ENCODE results near the gene NAV2. TPM values are rescaled to one million over a fixed set of nuclear protein-coding genes. Genes with fewer than 3 reads are reported as not detected.

Gene NAV2
- total and polyA plus RNA-seq, 12 donors: 6.9 to 34.7 (median 20.2) TPM

DNA sequence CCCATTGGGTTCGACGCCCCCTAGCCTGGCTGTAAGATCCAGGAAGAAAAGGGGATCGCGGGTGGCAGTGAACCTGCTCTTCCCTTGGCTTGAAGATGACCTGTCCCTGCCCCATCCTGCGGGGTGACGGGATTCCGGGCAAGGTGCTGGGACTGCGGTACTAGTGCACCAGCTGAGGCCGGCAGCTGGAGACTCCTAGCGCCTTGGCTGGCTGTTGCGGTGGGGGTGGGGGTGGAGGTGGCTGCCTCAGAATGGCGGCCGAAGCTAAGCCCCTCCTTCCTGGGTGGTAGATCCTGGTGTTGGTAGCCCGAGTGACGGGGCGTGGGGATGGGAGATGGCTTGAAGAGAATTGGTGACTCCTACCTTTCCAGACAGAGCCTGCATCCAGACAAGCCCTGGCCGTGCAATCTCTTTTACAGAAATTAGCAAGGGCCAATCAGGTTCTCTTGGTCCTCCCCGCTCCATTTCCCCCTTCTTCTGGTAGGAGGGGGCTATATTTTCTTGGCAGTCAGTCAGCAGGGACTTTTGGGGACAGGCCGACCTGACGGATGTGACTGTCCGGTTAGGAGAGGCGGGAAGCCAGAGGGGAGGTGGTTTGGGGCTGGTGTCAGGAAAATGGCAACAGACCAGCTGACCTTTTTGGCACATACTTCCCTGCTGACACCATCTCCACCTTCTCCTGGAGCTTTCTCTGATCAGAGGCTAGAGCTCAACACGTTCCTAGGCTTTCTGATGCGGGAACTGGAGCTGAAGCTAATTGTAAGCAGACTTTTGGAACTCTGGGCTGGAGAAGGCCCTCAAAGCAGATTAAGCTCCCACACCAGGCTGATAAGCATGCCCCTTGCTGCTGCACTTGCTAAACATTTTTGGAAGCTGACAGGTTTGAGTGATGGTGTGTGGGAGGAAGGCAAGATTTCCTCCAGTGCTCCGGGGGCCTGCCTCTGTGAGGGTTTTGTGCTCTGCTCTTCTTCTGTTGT lies 2.0 kb downstream of the NAV2 start:
- Histone ChIP-seq H3K27me3 (peaks cover 0 to 33% (median 0%) of the 10 kb centered on the region in 7 donors), H3K4me1 (peaks cover 7 to 80% (median 57%) of the 10 kb centered on the region in 9 donors), H3K36me3 (no peaks in the 10 kb centered on the region), H3K9me3 (no peaks in the 10 kb centered on the region), H3K27ac (peak overlapping the region; percentile 25 to 98 (median 93)), H3K4me3 (peak overlapping the region; percentile 50 to 83 (median 74))
- intact Hi-C loops (cut with DNase I): loop anchor here in 5 of 10 donors (1.0 to 10.0 kb wide), 6 partner anchors 24 to 150 kb away; no protein-coding TSS in a partner anchor
- TF ChIP-seq CTCF (IDR thresholded peaks at IDR 0.05): peak in 3 of 9 donors; percentile 4 to 18 (median 10)
- 3 to 5% methylated on average over 25 of the region's 25 CpGs for WGBS, 2 donors
- DNase-seq (peak; percentile 34 to 81), ATAC-seq (peak; percentile 4 to 64 (median 56))

GRCh38 chr11:19715373-19715772 lies 2.7 kb downstream of the NAV2 start:
- DNase-seq (no peak), ATAC-seq (no peak)
- Histone ChIP-seq H3K36me3 (no peaks in the 10 kb centered on the region), H3K27me3 (peaks cover 0 to 33% (median 0%) of the 10 kb centered on the region in 7 donors), H3K4me1 (peaks cover 7 to 84% (median 57%) of the 10 kb centered on the region in 9 donors), H3K4me3 (peak overlapping the region in 9 of 10 donors; percentile 50 to 83 (median 74)), H3K27ac (peak overlapping the region; percentile 25 to 98 (median 93)), H3K9me3 (no peaks in the 10 kb centered on the region)
- WGBS, 2 donors: 32 to 52% methylated on average over 6 of the region's 6 CpGs
- TF ChIP-seq CTCF (IDR thresholded peaks at IDR 0.05): no peak
- intact Hi-C loops (cut with DNase I): loop anchor here in 3 of 10 donors (2.0 to 10.0 kb wide), 3 partner anchors 23 to 141 kb away; no protein-coding TSS in a partner anchor

GRCh38 chr11:19718051-19718450 lies 5.4 kb downstream of the NAV2 start:
- DNase-seq (no peak), ATAC-seq (no peak)
- Histone ChIP-seq H3K9me3 (no peaks in the 10 kb centered on the region), H3K27ac (peak overlapping the region in 7 of 10 donors; percentile 9 to 92 (median 63)), H3K4me1 (peaks cover 7 to 86% (median 61%) of the 10 kb centered on the region in 9 donors), H3K36me3 (peaks cover 0 to 6% (median 0%) of the 10 kb centered on the region in 9 donors), H3K4me3 (no peak overlapping the region), H3K27me3 (peaks cover 0 to 31% (median 0%) of the 10 kb centered on the region in 7 donors)
- intact Hi-C loops (cut with DNase I): loop anchor here in 2 of 10 donors (5.0 to 10.0 kb wide), 2 partner anchors 141 to 143 kb away; no protein-coding TSS in a partner anchor
- 43 to 59% methylated on average over 1 of the region's 1 CpG for WGBS, 2 donors
- no peak for TF ChIP-seq CTCF (IDR thresholded peaks at IDR 0.05)

GRCh38 chr11:19718951-19719350 lies 6.3 kb downstream of the NAV2 start:
- H3K36me3 ChIP-seq: peaks cover 0 to 6% (median 0%) of the 10 kb centered on the region in 9 donors
- peak overlapping the region in 8 of 10 donors; percentile 9 to 92 (median 56) for H3K27ac ChIP-seq
- peaks cover 0 to 22% (median 0%) of the 10 kb centered on the region in 7 donors for H3K27me3 ChIP-seq
- H3K4me3 ChIP-seq: no peak overlapping the region
- ATAC-seq (no peak), DNase-seq (no peak)
- TF ChIP-seq CTCF (IDR thresholded peaks at IDR 0.05): no peak
- no peaks in the 10 kb centered on the region for H3K9me3 ChIP-seq
- peaks cover 5 to 91% (median 61%) of the 10 kb centered on the region in 9 donors for H3K4me1 ChIP-seq
- intact Hi-C loops (cut with DNase I): loop anchor here in 2 of 10 donors (5.0 to 10.0 kb wide), 2 partner anchors 142 to 144 kb away; no protein-coding TSS in a partner anchor
- WGBS, 2 donors: 57 to 72% methylated on average over 4 of the region's 4 CpGs

Data from heart right ventricle (tissue), 16 donors.